Prostate gland (tissue), 2 donors: ENCODE results near the gene RAB3IL1. TPM values are rescaled to one million over a fixed set of nuclear protein-coding genes. Genes with fewer than 3 reads are reported as not detected.
A peak's percentile ranks its signal among the peaks of the same experiment; 100 is the strongest.

Source experiments
- DNase-seq: peaks from one replicate; pipeline ENCODE4 v3.0.0-alpha.2; 2019; ENCODE audit warnings: low spot score
- H3K27ac ChIP-seq, 2 donors: fragments of 200-600 bp; sonication (generic); 2 replicates each; pipeline ENCODE4 v1.5.1; 2017 to 2019
- H3K27me3 ChIP-seq: fragments of 200-600 bp; sonication (generic); replicated peaks from 2 replicates; pipeline ENCODE4 v1.5.1; 2019; ENCODE audit not compliant: insufficient read depth
- H3K36me3 ChIP-seq, 2 donors: fragments of 200-600 bp; sonication (generic); 1 replicate in 1 of 2; 2 replicates in 1 of 2; pipeline versions ENCODE4 v1.5.1 to v1.8.1; 2017 to 2019
- H3K4me1 ChIP-seq: fragments of 200-600 bp; sonication (generic); replicated peaks from 2 replicates; pipeline ENCODE4 v1.5.1; 2019
- H3K4me3 ChIP-seq, 2 donors: fragments of 200-600 bp; sonication (generic); 2 replicates each; pipeline ENCODE4 v1.5.1; 2017 to 2019
- H3K9me3 ChIP-seq: fragments of 200-600 bp; sonication (generic); 2 replicates; pipeline ENCODE4 v1.5.1; 2017
- CTCF ChIP-seq, 4 experiments: fragments of 200-600 bp in 2 of 4; fragments of 450-650 bp in 2 of 4; sonication (generic) in 2 of 4; IDR thresholded peaks; 1 replicate in 3 of 4; 2 replicates in 1 of 4; pipeline ENCODE4 v1.5.1; 2016 to 2019; ENCODE audit warnings: antibody characterized with exemption in 4 of 4, mild to moderate bottlenecking in 2 of 4, moderate library complexity in 2 of 4
- POLR2A ChIP-seq: fragments of 450-650 bp; IDR thresholded peaks from one replicate; pipeline ENCODE4 v1.6.1; 2016; ENCODE audit warnings: antibody characterized with exemption, mild to moderate bottlenecking
- POLR2AphosphoS5 ChIP-seq: sonication (generic); formaldehyde crosslinking; IDR thresholded peaks from one replicate; pipeline ENCODE4 v1.6.1; 2017; ENCODE audit warnings: antibody characterized with exemption
- WGBS: methylation state at CpG from one replicate; pipeline ENCODE4 v1.1.5; 2018; 5-methylcytosine and 5-hydroxymethylcytosine counted together
- intact Hi-C: fragments of 100-400 bp; cut with DNase I; formaldehyde crosslinking; loops from one replicate; pipeline ENCODE4 v1.14.2; 2022
- total RNA-seq, 2 donors: library from RNA; depleted of rRNA; stranded (reverse); fragments of >200 nt; gene quantifications; one replicate each; pipeline ENCODE4 v1.1.0, GENCODE V29; 2016

The RAB3IL1 gene
- total RNA-seq, 2 donors from 2014 or later, result 3.5 to 53.0 TPM

- peaks cover 4% of the 10 kb centered on the region for H3K4me1 ChIP-seq
- H3K27ac ChIP-seq, result peak overlapping the region in 1 of 2 donors; percentile 31
- H3K27me3 ChIP-seq, result no peaks in the 10 kb centered on the region
- intact Hi-C loops, result no loop called here
- H3K36me3 ChIP-seq, result no peaks in the 10 kb centered on the region
- no peak for TF ChIP-seq CTCF (IDR thresholded peaks at IDR 0.05)
- TF ChIP-seq POLR2A, result no peak
- no peak for TF ChIP-seq POLR2AphosphoS5
- DNase-seq, result no peak
- H3K9me3 ChIP-seq, result no peaks in the 10 kb centered on the region
- H3K4me3 ChIP-seq, result no peak overlapping the region
- 87% methylated on average over 17 of the region's 17 CpGs for WGBS
Observed at GRCh38 chr11:61854206-61854895, 63.0 kb downstream of the RAB3IL1 start.

- Histone ChIP-seq H3K4me3 (no peak overlapping the region), H3K27ac (peak overlapping the region in 1 of 2 donors; percentile 31), H3K9me3 (no peaks in the 10 kb centered on the region), H3K27me3 (no peaks in the 10 kb centered on the region), H3K36me3 (peaks cover 0 to 5% of the 10 kb centered on the region in 2 donors), H3K4me1 (peaks cover 4% of the 10 kb centered on the region)
- 68% methylated on average over 13 of the region's 13 CpGs for WGBS
- TF ChIP-seq CTCF (IDR thresholded peaks at IDR 0.05) (no peak), POLR2AphosphoS5 (peak; percentile 26), POLR2A (no peak)
- DNase-seq, result peak; percentile 28
- intact Hi-C loops, result no loop called here
Observed at GRCh38 chr11:61853698-61854169, 63.6 kb downstream of the RAB3IL1 start.

GRCh38 chr11:61851900-61852295, 65.5 kb downstream of the RAB3IL1 start:
- no peaks in the 10 kb centered on the region for H3K27me3 ChIP-seq
- TF ChIP-seq POLR2A (no peak), POLR2AphosphoS5 (no peak)
- no peak for DNase-seq
- H3K27ac ChIP-seq, result no peak overlapping the region
- peaks cover 4% of the 10 kb centered on the region for H3K4me1 ChIP-seq
- peaks cover 0 to 7% of the 10 kb centered on the region in 2 donors for H3K36me3 ChIP-seq
- H3K4me3 ChIP-seq, result no peak overlapping the region
- 83% methylated on average over 6 of the region's 6 CpGs for WGBS
- no peaks in the 10 kb centered on the region for H3K9me3 ChIP-seq
- intact Hi-C loops, result no loop called here

GRCh38 chr11:61851113-61851899, 66.1 kb downstream of the RAB3IL1 start:
- TF ChIP-seq POLR2AphosphoS5 (no peak), POLR2A (no peak), CTCF (IDR thresholded peaks at IDR 0.05) (no peak)
- no peaks in the 10 kb centered on the region for H3K27me3 ChIP-seq
- intact Hi-C loops, result no loop called here
- peaks cover 4% of the 10 kb centered on the region for H3K4me1 ChIP-seq
- no peaks in the 10 kb centered on the region for H3K9me3 ChIP-seq
- H3K27ac ChIP-seq, result no peak overlapping the region
- no peak for DNase-seq
- 58% methylated on average over 24 of the region's 24 CpGs for WGBS
- H3K36me3 ChIP-seq, result peaks cover 0 to 7% of the 10 kb centered on the region in 2 donors
- H3K4me3 ChIP-seq, result no peak overlapping the region

- 58% methylated on average over 7 of the region's 7 CpGs for WGBS
- H3K4me3 ChIP-seq, result no peak overlapping the region
- peaks cover 0 to 7% of the 10 kb centered on the region in 2 donors for H3K36me3 ChIP-seq
- no peak for DNase-seq
- H3K9me3 ChIP-seq, result no peaks in the 10 kb centered on the region
- H3K4me1 ChIP-seq, result peaks cover 4% of the 10 kb centered on the region
- H3K27ac ChIP-seq, result no peak overlapping the region
- H3K27me3 ChIP-seq, result no peaks in the 10 kb centered on the region
- intact Hi-C loops, result no loop called here
- TF ChIP-seq CTCF (IDR thresholded peaks at IDR 0.05), result no peak
- TF ChIP-seq POLR2A, result no peak
- TF ChIP-seq POLR2AphosphoS5, result no peak
Observed at GRCh38 chr11:61850687-61851086, 66.7 kb downstream of the RAB3IL1 start.
